HCT116 (cell line): ENCODE measurements around the gene ZNF436.

Experiments
- CEBPB ChIP-seq: IDR thresholded peaks from 2 replicates; pipeline ENCODE4 v1.6.1; 2012; ENCODE audit warnings: low read depth
- EZH2 ChIP-seq: fragments of 200-600 bp; sonication (generic); IDR thresholded peaks from 2 replicates; pipeline ENCODE4 v1.6.1; 2017; ENCODE audit warnings: antibody characterized with exemption, mixed run types
- POLR2A ChIP-seq: IDR thresholded peaks from 2 replicates; pipeline ENCODE4 v1.7.0; 2011; ENCODE audit warnings: borderline replicate concordance; ENCODE audit not compliant: insufficient read depth, insufficient read length; ENCODE audit errors: extremely low read depth
- RAD21 ChIP-seq: IDR thresholded peaks from 2 replicates; pipeline ENCODE4 v1.6.1; 2012; ENCODE audit warnings: low read depth, mild to moderate bottlenecking
- SP1 ChIP-seq: IDR thresholded peaks from 2 replicates; pipeline ENCODE4 v1.6.1; 2012; ENCODE audit warnings: low read depth
- SRF ChIP-seq: IDR thresholded peaks from 2 replicates; pipeline ENCODE4 v1.6.1; 2012; ENCODE audit warnings: low read depth
- YY1 ChIP-seq: IDR thresholded peaks from 2 replicates; pipeline ENCODE4 v1.6.1; 2011; ENCODE audit warnings: low read length, low read depth, moderate library complexity, mild to moderate bottlenecking; ENCODE audit not compliant: insufficient replicate concordance; ENCODE audit errors: extremely low read depth
- TF ChIP-seq, protein P1 (sequence below), 3 experiments: fragments of 200-600 bp in 1 of 3; sonication (generic) in 1 of 3; IDR thresholded peaks in 2 of 3; conservative IDR thresholded peaks in 1 of 3; 2 replicates each; pipeline ENCODE4 v1.5.1; 2012 to 2017; ENCODE audit warnings: low read depth in 2 of 3, low read length in 2 of 3, antibody characterized with exemption in 1 of 3, borderline replicate concordance in 1 of 3, control low read depth in 1 of 3, mild to moderate bottlenecking in 1 of 3, mixed read lengths in 1 of 3, mixed run types in 1 of 3, moderate library complexity in 1 of 3; ENCODE audit not compliant: insufficient read depth in 1 of 3

DNA sequence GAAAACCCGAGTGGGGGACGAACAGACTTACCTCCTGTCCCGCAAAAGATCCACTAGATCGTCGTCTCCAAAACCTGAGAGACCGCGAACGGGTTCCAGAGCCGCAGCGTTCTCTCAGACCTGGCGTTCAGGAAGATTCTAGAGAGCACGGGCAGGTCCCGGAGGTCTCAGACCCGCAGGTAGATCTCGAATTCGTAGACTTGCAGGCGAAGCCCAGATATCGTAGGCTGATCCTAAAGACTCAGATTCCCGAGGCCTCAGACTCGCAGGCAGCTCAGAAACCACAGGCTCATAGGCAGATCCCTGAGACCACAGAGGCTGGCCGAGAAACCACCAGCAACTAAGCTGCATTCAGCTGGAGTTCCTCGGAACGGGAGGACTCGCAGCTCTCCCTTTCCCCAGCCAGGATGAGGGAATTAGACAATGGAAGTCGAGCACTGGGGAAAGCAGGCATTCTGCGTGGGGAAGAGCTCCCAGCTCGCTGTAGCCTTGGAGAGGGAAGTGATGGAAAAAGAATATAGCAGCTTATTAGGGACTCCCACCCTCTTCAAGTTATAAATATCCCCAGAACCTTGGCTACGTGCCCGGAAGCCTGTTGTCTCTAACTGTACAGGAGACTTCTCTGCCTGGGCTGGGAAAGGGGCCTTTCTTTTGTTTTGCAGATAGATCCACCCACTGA, at the start of gene ZNF436:
- TF ChIP-seq, protein P1, sequence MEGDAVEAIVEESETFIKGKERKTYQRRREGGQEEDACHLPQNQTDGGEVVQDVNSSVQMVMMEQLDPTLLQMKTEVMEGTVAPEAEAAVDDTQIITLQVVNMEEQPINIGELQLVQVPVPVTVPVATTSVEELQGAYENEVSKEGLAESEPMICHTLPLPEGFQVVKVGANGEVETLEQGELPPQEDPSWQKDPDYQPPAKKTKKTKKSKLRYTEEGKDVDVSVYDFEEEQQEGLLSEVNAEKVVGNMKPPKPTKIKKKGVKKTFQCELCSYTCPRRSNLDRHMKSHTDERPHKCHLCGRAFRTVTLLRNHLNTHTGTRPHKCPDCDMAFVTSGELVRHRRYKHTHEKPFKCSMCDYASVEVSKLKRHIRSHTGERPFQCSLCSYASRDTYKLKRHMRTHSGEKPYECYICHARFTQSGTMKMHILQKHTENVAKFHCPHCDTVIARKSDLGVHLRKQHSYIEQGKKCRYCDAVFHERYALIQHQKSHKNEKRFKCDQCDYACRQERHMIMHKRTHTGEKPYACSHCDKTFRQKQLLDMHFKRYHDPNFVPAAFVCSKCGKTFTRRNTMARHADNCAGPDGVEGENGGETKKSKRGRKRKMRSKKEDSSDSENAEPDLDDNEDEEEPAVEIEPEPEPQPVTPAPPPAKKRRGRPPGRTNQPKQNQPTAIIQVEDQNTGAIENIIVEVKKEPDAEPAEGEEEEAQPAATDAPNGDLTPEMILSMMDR (IDR thresholded peaks at IDR 0.05 in 2 of 3, conservative IDR thresholded peaks at IDR 0.05 in 1 of 3; ENCODE audit: borderline replicate concordance in 1 of 3, insufficient read depth in 1 of 3, low read depth in 2 of 3, low read length in 2 of 3) = no peak
- TF ChIP-seq SRF (no peak), YY1 (no peak), POLR2A (no peak), CEBPB (no peak), SP1 (no peak), RAD21 (no peak), EZH2 (no peak)
